Panc1 (cell line): ENCODE measurements around the gene CDRT4.

Experiments
- POLR2AphosphoS5 ChIP-seq: IDR thresholded peaks from 2 replicates; pipeline ENCODE4 v1.6.1; 2012; ENCODE audit warnings: mild to moderate bottlenecking, low read depth, low read length, moderate library complexity
- SIN3A ChIP-seq: IDR thresholded peaks from 2 replicates; pipeline ENCODE4 v1.6.1; 2012; ENCODE audit warnings: low read depth, mild to moderate bottlenecking, low read length, moderate library complexity, borderline replicate concordance; ENCODE audit not compliant: insufficient read depth
- TCF7L2 ChIP-seq: IDR thresholded peaks from 2 replicates; pipeline ENCODE4 v1.6.1; 2011; ENCODE audit warnings: mild to moderate bottlenecking, low read depth, low read length, inconsistent platforms
- TF ChIP-seq, protein P1 (sequence below): fragments of 450-650 bp; IDR thresholded peaks from 2 replicates; pipeline ENCODE4 v1.5.1; 2017; ENCODE audit warnings: mild to moderate bottlenecking
- TF ChIP-seq, protein P2 (sequence below), 2 experiments: IDR thresholded peaks; 2 replicates each; pipeline ENCODE4 v1.6.1; 2011 to 2012; ENCODE audit warnings: low read depth in 2 of 2, control low read depth in 1 of 2, low read length in 1 of 2, mild to moderate bottlenecking in 1 of 2, moderate library complexity in 1 of 2; ENCODE audit not compliant: insufficient read depth in 1 of 2

DNA sequence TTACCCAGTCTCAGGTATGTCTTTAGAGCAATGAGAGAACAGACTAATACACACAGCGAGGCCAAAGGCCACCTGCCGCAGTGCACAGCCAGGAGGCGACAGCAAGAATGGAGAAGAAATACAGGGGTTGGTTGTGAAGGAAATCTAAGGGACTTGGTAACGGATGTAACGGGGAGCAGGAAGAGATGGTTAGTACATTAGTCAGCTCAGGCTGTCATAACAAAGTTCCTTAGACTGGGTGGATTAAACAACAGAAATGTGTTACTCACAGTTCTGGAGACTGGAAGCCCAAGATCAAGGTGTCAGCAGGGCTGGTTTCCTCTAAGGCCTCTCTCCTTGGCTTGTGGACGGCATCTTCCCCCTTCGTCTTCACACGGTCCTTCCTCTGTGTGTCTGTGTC, 48.7 kb upstream of the CDRT4 start:
- TF ChIP-seq, protein P1, sequence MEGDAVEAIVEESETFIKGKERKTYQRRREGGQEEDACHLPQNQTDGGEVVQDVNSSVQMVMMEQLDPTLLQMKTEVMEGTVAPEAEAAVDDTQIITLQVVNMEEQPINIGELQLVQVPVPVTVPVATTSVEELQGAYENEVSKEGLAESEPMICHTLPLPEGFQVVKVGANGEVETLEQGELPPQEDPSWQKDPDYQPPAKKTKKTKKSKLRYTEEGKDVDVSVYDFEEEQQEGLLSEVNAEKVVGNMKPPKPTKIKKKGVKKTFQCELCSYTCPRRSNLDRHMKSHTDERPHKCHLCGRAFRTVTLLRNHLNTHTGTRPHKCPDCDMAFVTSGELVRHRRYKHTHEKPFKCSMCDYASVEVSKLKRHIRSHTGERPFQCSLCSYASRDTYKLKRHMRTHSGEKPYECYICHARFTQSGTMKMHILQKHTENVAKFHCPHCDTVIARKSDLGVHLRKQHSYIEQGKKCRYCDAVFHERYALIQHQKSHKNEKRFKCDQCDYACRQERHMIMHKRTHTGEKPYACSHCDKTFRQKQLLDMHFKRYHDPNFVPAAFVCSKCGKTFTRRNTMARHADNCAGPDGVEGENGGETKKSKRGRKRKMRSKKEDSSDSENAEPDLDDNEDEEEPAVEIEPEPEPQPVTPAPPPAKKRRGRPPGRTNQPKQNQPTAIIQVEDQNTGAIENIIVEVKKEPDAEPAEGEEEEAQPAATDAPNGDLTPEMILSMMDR: no peak
- TF ChIP-seq POLR2AphosphoS5: no peak
- TF ChIP-seq, protein P2, sequence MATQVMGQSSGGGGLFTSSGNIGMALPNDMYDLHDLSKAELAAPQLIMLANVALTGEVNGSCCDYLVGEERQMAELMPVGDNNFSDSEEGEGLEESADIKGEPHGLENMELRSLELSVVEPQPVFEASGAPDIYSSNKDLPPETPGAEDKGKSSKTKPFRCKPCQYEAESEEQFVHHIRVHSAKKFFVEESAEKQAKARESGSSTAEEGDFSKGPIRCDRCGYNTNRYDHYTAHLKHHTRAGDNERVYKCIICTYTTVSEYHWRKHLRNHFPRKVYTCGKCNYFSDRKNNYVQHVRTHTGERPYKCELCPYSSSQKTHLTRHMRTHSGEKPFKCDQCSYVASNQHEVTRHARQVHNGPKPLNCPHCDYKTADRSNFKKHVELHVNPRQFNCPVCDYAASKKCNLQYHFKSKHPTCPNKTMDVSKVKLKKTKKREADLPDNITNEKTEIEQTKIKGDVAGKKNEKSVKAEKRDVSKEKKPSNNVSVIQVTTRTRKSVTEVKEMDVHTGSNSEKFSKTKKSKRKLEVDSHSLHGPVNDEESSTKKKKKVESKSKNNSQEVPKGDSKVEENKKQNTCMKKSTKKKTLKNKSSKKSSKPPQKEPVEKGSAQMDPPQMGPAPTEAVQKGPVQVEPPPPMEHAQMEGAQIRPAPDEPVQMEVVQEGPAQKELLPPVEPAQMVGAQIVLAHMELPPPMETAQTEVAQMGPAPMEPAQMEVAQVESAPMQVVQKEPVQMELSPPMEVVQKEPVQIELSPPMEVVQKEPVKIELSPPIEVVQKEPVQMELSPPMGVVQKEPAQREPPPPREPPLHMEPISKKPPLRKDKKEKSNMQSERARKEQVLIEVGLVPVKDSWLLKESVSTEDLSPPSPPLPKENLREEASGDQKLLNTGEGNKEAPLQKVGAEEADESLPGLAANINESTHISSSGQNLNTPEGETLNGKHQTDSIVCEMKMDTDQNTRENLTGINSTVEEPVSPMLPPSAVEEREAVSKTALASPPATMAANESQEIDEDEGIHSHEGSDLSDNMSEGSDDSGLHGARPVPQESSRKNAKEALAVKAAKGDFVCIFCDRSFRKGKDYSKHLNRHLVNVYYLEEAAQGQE (IDR thresholded peaks at IDR 0.05; ENCODE audit: insufficient read depth in 1 of 2, low read depth in 2 of 2, low read length in 1 of 2): no peak
- no peak for TF ChIP-seq SIN3A
- no peak for TF ChIP-seq TCF7L2
